H1 (cell line): Measurements from ENCODE around the gene GNB5. TPM values are rescaled to one million over a fixed set of nuclear protein-coding genes. Genes with fewer than 3 reads are reported as not detected.

ENCODE experiments used
- CTCF ChIA-PET: fragments of 300-600 bp; sonication (Branson Sonifier 250); formaldehyde crosslinking; loops from one replicate; lab custom pipeline; 2021; ENCODE audit not compliant: partially characterized antibody; lab: Charles Lee
- POLR2A ChIA-PET: fragments of 300-600 bp; sonication (Branson Sonifier 250); formaldehyde crosslinking; loops from one replicate; lab custom pipeline; 2021; ENCODE audit warnings: inconsistent platforms; ENCODE audit not compliant: partially characterized antibody; lab: Charles Lee
- DNase-seq, 2 experiments: peaks; one replicate each; pipeline versions ENCODE4 v3.0.0 to v3.0.0-alpha.2; 2010 to 2022; ENCODE audit warnings: low spot score in 2 of 2, low read depth in 1 of 2, mixed read lengths in 1 of 2
- FAIRE-seq: peaks from 2 replicates; lab custom pipeline; 2011; peaks lifted over from hg19 to GRCh38; lab: Jason Lieb, UNC
- H2AFZ ChIP-seq: 2 replicates; pipeline ENCODE4 v1.8.1; 2012; ENCODE audit warnings: low read length, inconsistent platforms
- H2AK5ac ChIP-seq: 2 replicates; pipeline ENCODE4 v1.6.1; 2013; ENCODE audit warnings: low read depth, low read length
- H2BK120ac ChIP-seq: replicated peaks from 2 replicates; pipeline ENCODE3; 2013; ENCODE audit warnings: low read depth, low read length, inconsistent platforms
- H2BK12ac ChIP-seq: 2 replicates; pipeline ENCODE4 v1.6.1; 2013; ENCODE audit warnings: low read depth, low read length
- H2BK15ac ChIP-seq: 2 replicates; pipeline ENCODE4 v1.6.1; 2013; ENCODE audit warnings: low read length
- H2BK20ac ChIP-seq: 2 replicates; pipeline ENCODE4 v1.6.1; 2013; ENCODE audit warnings: low read length
- H2BK5ac ChIP-seq: 2 replicates; pipeline ENCODE4 v1.6.1; 2013; ENCODE audit warnings: low read depth, low read length
- H3K14ac ChIP-seq: 2 replicates; pipeline ENCODE4 v1.6.1; 2013; ENCODE audit warnings: inconsistent platforms; ENCODE audit not compliant: insufficient read length
- H3K18ac ChIP-seq: 2 replicates; pipeline ENCODE4 v1.6.1; 2013; ENCODE audit warnings: low read length; ENCODE audit errors: extremely low read depth
- H3K23ac ChIP-seq: 2 replicates; pipeline ENCODE4 v1.6.1; 2013; ENCODE audit warnings: inconsistent platforms; ENCODE audit not compliant: insufficient read length
- H3K23me2 ChIP-seq: 2 replicates; pipeline ENCODE4 v1.6.1; 2013; ENCODE audit warnings: low read depth, low read length
- H3K27ac ChIP-seq: 2 replicates; pipeline ENCODE4 v1.6.1; 2011; ENCODE audit warnings: low read depth, low read length, inconsistent platforms
- H3K27me3 ChIP-seq, 4 experiments: replicated peaks in 1 of 4; 1 replicate in 1 of 4; 2 replicates in 3 of 4; pipeline versions ENCODE4 v1.6.1 to v1.8.1; 2011 to 2013; ENCODE audit warnings: low read length in 3 of 4, mild to moderate bottlenecking in 3 of 4, inconsistent platforms in 2 of 4, mixed read lengths in 2 of 4, moderate library complexity in 1 of 4; ENCODE audit not compliant: control insufficient read depth in 3 of 4, insufficient read depth in 3 of 4; ENCODE audit errors: extremely low read depth in 1 of 4
- H3K36me3 ChIP-seq, 4 experiments: 2 replicates each; pipeline versions ENCODE4 v1.6.1 to v1.8.1; 2011 to 2013; ENCODE audit warnings: mild to moderate bottlenecking in 4 of 4, low read length in 3 of 4, moderate library complexity in 2 of 4, control low read depth in 1 of 4, inconsistent platforms in 1 of 4; ENCODE audit not compliant: insufficient read depth in 4 of 4, control insufficient read depth in 2 of 4
- H3K4ac ChIP-seq: replicated peaks from 2 replicates; pipeline ENCODE3; 2013; ENCODE audit warnings: low read length, low read depth, mixed read lengths, inconsistent platforms; ENCODE audit not compliant: insufficient read length
- H3K4me1 ChIP-seq, 4 experiments: replicated peaks in 1 of 4; 1 replicate in 1 of 4; 2 replicates in 3 of 4; pipeline versions ENCODE4 v1.6.1 to v1.8.1; 2011 to 2013; ENCODE audit warnings: low read length in 3 of 4, inconsistent platforms in 2 of 4, mixed read lengths in 1 of 4; ENCODE audit not compliant: insufficient read depth in 4 of 4, control insufficient read depth in 3 of 4
- H3K4me2 ChIP-seq, 2 experiments: 2 replicates each; pipeline versions ENCODE4 v1.6.1 to v1.8.1; 2011 to 2013; ENCODE audit warnings: low read depth in 2 of 2, low read length in 2 of 2, control low read depth in 1 of 2, inconsistent platforms in 1 of 2, mild to moderate bottlenecking in 1 of 2; ENCODE audit not compliant: insufficient read depth in 1 of 2
- H3K4me3 ChIP-seq, 4 experiments: fragments of 200-600, 300-600 bp in 1 of 4; sonication (generic), shearing (Covaris generic), sonication (Bioruptor Twin) in 1 of 4; 2 replicates each; pipeline versions ENCODE4 v1.5.1 to v1.8.1; 2011 to 2016; ENCODE audit warnings: low read length in 4 of 4, low read depth in 3 of 4, control low read depth in 2 of 4, inconsistent platforms in 2 of 4, mild to moderate bottlenecking in 2 of 4, mixed read lengths in 1 of 4, moderate library complexity in 1 of 4; ENCODE audit not compliant: insufficient read depth in 2 of 4; ENCODE audit errors: extremely low read depth in 1 of 4
- H3K56ac ChIP-seq: replicated peaks from 2 replicates; pipeline ENCODE3; 2013; ENCODE audit warnings: low read depth, mild to moderate bottlenecking, mixed read lengths, low read length, inconsistent platforms; ENCODE audit not compliant: insufficient read length
- H3K79me1 ChIP-seq: 2 replicates; pipeline ENCODE4 v1.6.1; 2013; ENCODE audit warnings: low read depth, low read length, control low read depth
- H3K79me2 ChIP-seq, 2 experiments: 2 replicates each; pipeline versions ENCODE4 v1.6.1 to v1.8.1; 2012 to 2013; ENCODE audit warnings: low read length in 2 of 2, mild to moderate bottlenecking in 2 of 2, inconsistent platforms in 1 of 2; ENCODE audit not compliant: insufficient read depth in 2 of 2, control insufficient read depth in 1 of 2
- H3K9ac ChIP-seq, 4 experiments: replicated peaks in 1 of 4; 1 replicate in 1 of 4; 2 replicates in 3 of 4; pipeline versions ENCODE4 v1.6.1 to v1.8.1; 2011 to 2013; ENCODE audit warnings: low read depth in 3 of 4, low read length in 3 of 4, control low read depth in 2 of 4, mild to moderate bottlenecking in 2 of 4, moderate library complexity in 2 of 4, inconsistent platforms in 1 of 4; ENCODE audit errors: extremely low read depth in 1 of 4
- H3K9me3 ChIP-seq, 2 experiments: 2 replicates each; pipeline versions ENCODE4 v1.6.1 to v1.8.1; 2012 to 2013; ENCODE audit warnings: mild to moderate bottlenecking in 2 of 2, moderate library complexity in 2 of 2, control low read depth in 1 of 2, inconsistent platforms in 1 of 2, low read depth in 1 of 2, low read length in 1 of 2, mixed read lengths in 1 of 2; ENCODE audit not compliant: insufficient read depth in 2 of 2
- H4K20me1 ChIP-seq, 2 experiments: replicated peaks in 1 of 2; 2 replicates each; pipeline versions ENCODE3 to v1.8.1; 2011 to 2013; ENCODE audit warnings: inconsistent platforms in 2 of 2, low read length in 2 of 2, mild to moderate bottlenecking in 1 of 2; ENCODE audit not compliant: insufficient read depth in 2 of 2, control insufficient read depth in 1 of 2
- H4K5ac ChIP-seq: 2 replicates; pipeline ENCODE4 v1.6.1; 2013; ENCODE audit warnings: low read length, low read depth, mixed read lengths, inconsistent platforms; ENCODE audit not compliant: insufficient read length
- H4K8ac ChIP-seq: 2 replicates; pipeline ENCODE4 v1.8.0; 2013; ENCODE audit warnings: mild to moderate bottlenecking, moderate library complexity, low read length, inconsistent platforms; ENCODE audit not compliant: insufficient read depth; ENCODE audit errors: extremely low read depth
- H4K91ac ChIP-seq: replicated peaks from 2 replicates; pipeline ENCODE3; 2013; ENCODE audit warnings: low read length, mixed read lengths, inconsistent platforms; ENCODE audit not compliant: insufficient read length
- SIN3A ChIP-seq, 2 experiments: IDR thresholded peaks in 1 of 2; conservative IDR thresholded peaks in 1 of 2; 2 replicates each; pipeline ENCODE4 v1.6.1; 2011 to 2012; ENCODE audit warnings: low read length in 2 of 2, improper control_type of control experiment in 1 of 2, low read depth in 1 of 2, mild to moderate bottlenecking in 1 of 2
- WGBS, 2 experiments: shearing (Covaris generic) in 1 of 2; methylation state at CpG; one replicate each; pipeline versions ENCODE4 v1.1.6 to v1.1.7; 2013 to 2015; ENCODE audit warnings: low lambda C conversion rate in 2 of 2, mixed read lengths in 2 of 2, inconsistent platforms in 1 of 2, low coverage in 1 of 2, missing lambda C conversion rate in 1 of 2; ENCODE audit not compliant: insufficient replicate concordance in 2 of 2, insufficient coverage in 1 of 2, insufficient read length in 1 of 2; ENCODE audit errors: extremely low coverage in 1 of 2, missing lambda C conversion rate in 1 of 2; 5-methylcytosine and 5-hydroxymethylcytosine counted together
- polyA plus RNA-seq, 7 experiments: library from polyadenylated mRNA; depleted of rRNA in 3 of 7; stranded (reverse) in 5 of 7; unstranded in 2 of 7; fragments of >200 nt in 5 of 7; fragments of 200-250 nt in 2 of 7; gene quantifications; 1 replicate in 5 of 7; 2 replicates in 1 of 7; 4 replicates in 1 of 7; pipeline versions ENCODE4 v1.2.1 to v1.2.3, GENCODE V29; 2011 to 2013; ENCODE audit warnings: missing spikeins in 2 of 7, mixed read lengths in 2 of 7
- total RNA-seq: library from RNA; stranded (reverse); fragmentation: NEBNext Ultra II Directional; extraction: Animal tissue kit (Norgen Biotek cat#: 25700); gene quantifications from 2 replicates; pipeline ENCODE4 v1.2.1, GENCODE V29; 2021

The GNB5 gene
- total and polyA plus RNA-seq, 2 of the 8 experiments (the other 6 are each of a cell fraction or from before 2014, with no cell fraction given) = 21.7 to 42.5 TPM

DNA sequence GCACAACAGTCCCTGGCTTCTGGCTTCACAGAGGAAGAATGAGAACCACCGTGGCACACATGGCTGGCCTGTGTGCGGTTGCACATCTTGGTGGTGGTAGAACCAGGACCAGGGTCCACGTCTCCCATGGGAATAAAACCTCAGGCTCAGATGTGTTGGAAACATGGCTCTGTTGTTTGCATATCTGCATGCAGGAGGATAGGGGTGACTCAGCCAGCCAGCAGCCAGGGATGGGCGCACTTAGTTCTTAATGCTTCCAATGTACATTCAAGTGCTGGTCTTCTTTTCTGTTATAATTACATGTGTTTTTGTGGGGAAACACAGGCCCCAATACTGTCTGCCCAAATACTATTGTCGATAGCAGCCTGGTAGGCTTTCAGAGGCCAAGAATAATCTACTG is 42.8 kb downstream of the GNB5 start:
- H3K14ac ChIP-seq = no peak overlapping the region
- DNase-seq (peak in 1 of 2 experiments; percentile 33), FAIRE-seq (no peak)
- no peak overlapping the region for H2BK120ac ChIP-seq
- no peak overlapping the region for H2BK20ac ChIP-seq
- H3K18ac ChIP-seq = no peak overlapping the region
- no peaks in the 10 kb centered on the region for H3K4me1 ChIP-seq
- H3K27me3 ChIP-seq = no peaks in the 10 kb centered on the region
- no peak overlapping the region for H3K9ac ChIP-seq
- CTCF ChIA-PET = interaction anchor here (1.0 to 9.5 kb wide), 3 partner anchors 10 to 36 kb away, joined by 3 to 41 read pairs (median 3); no protein-coding TSS in a partner anchor
- no peaks in the 10 kb centered on the region for H3K79me1 ChIP-seq
- no peaks in the 10 kb centered on the region for H3K79me2 ChIP-seq
- H4K91ac ChIP-seq = no peak overlapping the region
- no peak overlapping the region for H2AK5ac ChIP-seq
- no peak overlapping the region for H2BK5ac ChIP-seq
- no peak overlapping the region for H3K23ac ChIP-seq
- H2AFZ ChIP-seq = no peak overlapping the region
- POLR2A ChIA-PET = no interaction called here
- WGBS, 2 experiments = 95% methylated on average over 5 of the region's 5 CpGs; no CpG with 5 or more reads in 1 of the 2 experiments
- H4K20me1 ChIP-seq = no peaks in the 10 kb centered on the region
- no peak for TF ChIP-seq SIN3A (conservative IDR thresholded peaks at IDR 0.05 in 1 of 2, IDR thresholded peaks at IDR 0.05 in 1 of 2; ENCODE audit: low read depth in 1 of 2, low read length in 2 of 2)
- H2BK12ac ChIP-seq = no peak overlapping the region
- H3K4me2 ChIP-seq = no peak overlapping the region
- H2BK15ac ChIP-seq = no peak overlapping the region
- H3K27ac ChIP-seq = no peak overlapping the region
- no peaks in the 10 kb centered on the region for H3K9me3 ChIP-seq
- H3K23me2 ChIP-seq = no peaks in the 10 kb centered on the region
- no peak overlapping the region for H4K5ac ChIP-seq
- no peak overlapping the region for H3K56ac ChIP-seq
- no peak overlapping the region for H3K4ac ChIP-seq
- H4K8ac ChIP-seq = no peak overlapping the region
- H3K36me3 ChIP-seq = peaks cover 3 to 24% (median 19%) of the 10 kb centered on the region in 4 experiments; a peak in 6 of 8 replicates
- H3K4me3 ChIP-seq = no peak overlapping the region
